T-helper 1 cell treated with Interleukin-12 subunit alpha and Interleukin-12 subunit beta and Interleukin-4 antibody, amounts not matched to agents 30 ng/mL and 1 ng/mL, for 36 hours (primary cell): Measurements from ENCODE around the gene NUDT16L1. TPM values are rescaled to one million over a fixed set of nuclear protein-coding genes. Genes with fewer than 3 reads are reported as not detected.
"Not testable (repeated sequence)": the region's sequence is repeated elsewhere in the genome, so short reads cannot be mapped to it uniquely, and the experiment has no call there.

ENCODE experiments used
- intact Hi-C: fragments of 100-400 bp; cut with micrococcal nuclease; formaldehyde crosslinking; loops from one replicate; pipeline ENCODE4 v1.15.1; 2024
- total RNA-seq: library from RNA; stranded (reverse); gene quantifications from 2 replicates; pipeline ENCODE4 v1.2.3, GENCODE V29; 2022

The NUDT16L1 gene
- total RNA-seq, 1 donor from 2014 or later: 45.3 TPM

DNA sequence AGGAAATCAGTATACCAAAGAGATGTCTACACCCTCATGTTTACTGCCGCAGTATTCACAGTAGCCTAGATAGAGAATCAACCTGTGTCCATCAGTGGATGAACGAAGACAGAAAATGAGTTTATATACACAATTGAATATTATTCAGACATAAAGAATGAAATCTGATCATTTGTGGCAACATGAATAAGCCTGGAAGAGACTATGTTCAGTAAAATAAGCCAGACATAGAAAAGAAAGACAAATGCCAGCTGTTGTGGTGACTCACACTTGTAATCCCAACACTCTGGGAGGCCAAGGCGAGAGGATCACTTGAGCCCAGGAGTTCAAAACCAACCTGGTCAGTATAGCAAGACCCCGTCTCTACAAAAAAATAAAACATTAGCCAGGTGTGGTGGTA, 16.1 kb downstream of the NUDT16L1 start:
- intact Hi-C loops: no loop called here

GRCh38 chr16:4713663-4714501, 20.5 kb downstream of the NUDT16L1 start:
- intact Hi-C loops: no loop called here

- intact Hi-C loops: no loop called here
Observed at GRCh38 chr16:4714996-4715395, 21.6 kb downstream of the NUDT16L1 start.

GRCh38 chr16:4718466-4718865, 25.1 kb downstream of the NUDT16L1 start:
- intact Hi-C loops: no loop called here

DNA sequence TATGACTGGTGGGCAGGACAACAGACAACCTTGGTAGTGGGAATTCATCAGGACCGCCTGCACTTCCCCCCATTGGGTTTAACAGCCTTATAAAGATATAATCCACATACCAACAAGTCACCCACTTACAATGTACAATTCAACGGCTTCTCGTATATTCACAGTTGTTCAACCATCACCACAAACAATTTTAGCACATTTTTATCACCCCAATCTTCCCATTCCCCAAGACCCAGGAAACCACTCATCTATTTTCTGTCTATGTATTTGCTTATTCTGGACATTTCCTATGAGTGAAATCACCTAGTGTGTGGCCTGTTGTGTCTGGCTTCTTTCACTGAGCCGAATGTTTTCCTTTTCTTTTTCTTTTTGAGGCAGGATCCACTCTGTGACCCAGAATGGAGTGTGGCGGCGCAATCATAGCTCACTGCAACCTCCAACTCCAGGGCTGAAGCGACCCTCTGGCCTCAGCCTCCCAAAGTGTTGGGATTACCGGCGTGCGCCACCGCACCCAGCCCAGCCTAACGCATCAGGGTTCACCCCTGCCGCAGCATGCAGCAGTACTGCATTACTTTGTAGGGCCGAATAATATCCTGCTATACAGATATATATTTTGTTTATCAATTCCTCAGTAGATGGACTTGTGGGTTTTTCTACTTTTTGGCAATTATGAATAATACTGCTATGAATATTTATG, 29.9 kb downstream of the NUDT16L1 start:
- intact Hi-C loops: no loop called here

DNA sequence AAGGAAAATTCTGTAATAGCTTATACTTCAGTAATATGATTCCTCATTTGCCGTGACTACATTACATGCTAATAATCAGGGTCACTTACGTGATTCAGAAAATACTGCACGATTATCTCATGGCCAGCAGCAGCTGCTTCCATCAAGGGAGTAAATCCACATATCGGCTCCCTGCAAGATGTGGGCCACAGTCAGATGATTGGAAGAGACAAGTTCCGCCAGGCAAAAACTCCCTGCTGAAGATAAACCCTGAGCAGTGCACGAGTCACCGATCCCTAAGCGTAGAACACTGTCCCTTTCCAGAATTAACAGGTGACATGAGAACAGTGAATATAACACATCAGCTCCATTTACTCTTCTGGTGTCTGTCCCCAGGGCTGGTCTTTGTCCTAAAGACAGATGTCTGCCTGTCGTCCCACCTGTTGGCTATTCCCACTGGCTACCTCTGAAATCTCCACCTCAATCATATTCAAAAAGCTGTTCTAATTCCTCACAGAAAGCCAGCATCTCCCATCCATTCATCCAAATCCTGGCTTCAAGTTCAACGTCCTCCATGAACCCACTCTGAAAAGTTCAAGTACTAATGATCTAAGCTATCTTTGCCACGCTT, 31.4 kb downstream of the NUDT16L1 start:
- intact Hi-C loops: no loop called here

DNA sequence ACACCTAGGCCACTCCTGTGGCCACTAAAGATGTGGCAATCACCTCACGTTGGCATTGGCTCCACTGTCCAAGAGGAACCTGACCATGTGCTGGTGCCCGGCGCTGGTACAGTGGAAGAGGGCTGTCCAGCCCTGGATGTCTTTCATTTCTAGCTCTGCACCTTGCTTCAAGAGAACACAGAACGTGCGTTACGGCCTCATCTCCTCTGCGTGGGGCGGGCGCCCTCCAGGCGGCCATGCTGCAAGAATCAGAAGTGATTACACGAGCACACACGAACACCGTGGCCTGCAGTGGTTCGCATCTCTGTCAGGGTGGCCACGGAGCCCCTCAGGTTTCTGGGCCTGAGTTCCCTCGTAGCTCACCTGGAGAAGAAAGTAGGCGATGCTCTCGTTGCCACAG, 33.3 kb downstream of the NUDT16L1 start:
- intact Hi-C loops: no loop called here

DNA sequence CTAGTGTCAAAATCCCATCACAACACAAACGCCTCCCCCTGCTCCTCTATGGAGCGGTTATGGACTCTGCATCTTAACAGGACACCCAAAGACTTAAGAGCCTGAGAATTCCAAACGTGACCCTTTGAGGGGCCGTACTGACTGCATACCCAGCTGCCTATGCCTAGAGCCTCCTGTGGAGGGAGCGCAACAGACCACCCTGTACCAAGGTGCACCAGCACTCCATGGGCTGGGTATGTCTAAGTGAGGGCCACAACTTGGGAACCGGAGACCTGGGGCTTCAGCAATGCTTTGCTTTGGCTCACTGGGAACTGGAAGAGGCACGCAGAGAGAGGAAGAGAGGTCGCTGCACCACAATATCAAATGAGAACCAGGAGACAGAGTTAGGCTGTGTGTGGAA, 35.3 kb downstream of the NUDT16L1 start:
- intact Hi-C loops: no loop called here

DNA sequence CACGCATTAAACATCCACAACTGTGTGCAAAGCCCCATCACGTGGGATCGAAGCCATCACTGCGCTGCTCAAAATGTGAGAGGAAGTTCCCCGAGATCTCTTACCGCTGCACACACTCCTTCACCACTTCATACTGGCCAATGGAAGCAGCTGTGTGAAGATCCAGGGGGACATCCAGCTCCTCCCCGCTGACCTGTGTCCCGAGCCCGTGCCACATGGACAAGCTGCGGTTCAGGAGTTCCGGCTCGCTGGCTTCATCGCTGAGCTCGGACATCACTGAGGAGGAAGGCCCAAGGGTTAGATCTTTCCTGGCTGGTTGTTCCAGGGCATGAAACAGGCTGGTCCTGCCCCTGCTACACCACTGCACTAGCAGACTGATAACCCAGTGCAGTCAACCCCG, 36.5 kb downstream of the NUDT16L1 start:
- intact Hi-C loops: loop anchor here (5.0 kb wide), 2 partner anchors 342 to 378 kb away; partner anchors contain the start of genes ALG1 and PAM16

DNA sequence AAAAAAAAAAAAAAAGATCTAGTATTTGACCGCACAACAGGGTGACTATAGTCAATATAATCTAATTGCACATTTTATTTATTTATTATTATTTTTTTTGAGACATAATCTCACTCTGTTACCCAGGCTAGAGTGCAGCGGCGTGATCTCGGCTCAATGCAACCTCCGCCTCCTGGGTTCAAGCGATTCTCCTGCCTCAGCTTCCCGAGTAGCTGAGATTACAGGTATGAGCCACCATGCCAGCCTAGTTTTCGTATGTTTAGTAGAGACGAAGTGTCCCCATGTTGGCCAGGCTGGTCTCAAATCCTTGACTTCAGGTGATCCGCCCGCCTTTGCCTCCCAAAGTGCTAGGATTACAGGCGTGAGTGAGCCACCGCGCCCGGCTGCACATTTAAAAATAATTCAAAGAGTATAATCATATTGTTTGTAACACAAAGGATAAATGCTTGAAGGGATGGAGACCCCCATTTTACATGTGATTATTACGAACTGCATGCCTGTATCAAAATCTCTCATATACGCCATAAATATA, 39.9 kb downstream of the NUDT16L1 start:
- intact Hi-C loops: loop anchor here (5.0 kb wide), 2 partner anchors 339 to 381 kb away; partner anchors contain the start of genes ALG1 and PAM16

GRCh38 chr16:4733747-4734062, 40.3 kb downstream of the NUDT16L1 start:
- intact Hi-C loops: loop anchor here (1.0 to 5.0 kb wide), 12 partner anchors 34 to 381 kb away; partner anchors contain the start of genes ALG1, GLYR1, HMOX2 and MGRN1

GRCh38 chr16:4734063-4734729, 40.8 kb downstream of the NUDT16L1 start, which contains the start of the genes ANKS3 and DNAAF8:
Gene ANKS3 (minus strand): TSS chr16:4734271. CDS start chr16:4730149, 4,122 bp downstream.
Gene DNAAF8 (plus strand): TSS chr16:4734537. CDS start chr16:4736515, 1,978 bp downstream.
- intact Hi-C loops: loop anchor here (1.0 to 5.0 kb wide), 12 partner anchors 33 to 382 kb away; partner anchors contain the start of genes ALG1, GLYR1, HMOX2 and MGRN1

DNA sequence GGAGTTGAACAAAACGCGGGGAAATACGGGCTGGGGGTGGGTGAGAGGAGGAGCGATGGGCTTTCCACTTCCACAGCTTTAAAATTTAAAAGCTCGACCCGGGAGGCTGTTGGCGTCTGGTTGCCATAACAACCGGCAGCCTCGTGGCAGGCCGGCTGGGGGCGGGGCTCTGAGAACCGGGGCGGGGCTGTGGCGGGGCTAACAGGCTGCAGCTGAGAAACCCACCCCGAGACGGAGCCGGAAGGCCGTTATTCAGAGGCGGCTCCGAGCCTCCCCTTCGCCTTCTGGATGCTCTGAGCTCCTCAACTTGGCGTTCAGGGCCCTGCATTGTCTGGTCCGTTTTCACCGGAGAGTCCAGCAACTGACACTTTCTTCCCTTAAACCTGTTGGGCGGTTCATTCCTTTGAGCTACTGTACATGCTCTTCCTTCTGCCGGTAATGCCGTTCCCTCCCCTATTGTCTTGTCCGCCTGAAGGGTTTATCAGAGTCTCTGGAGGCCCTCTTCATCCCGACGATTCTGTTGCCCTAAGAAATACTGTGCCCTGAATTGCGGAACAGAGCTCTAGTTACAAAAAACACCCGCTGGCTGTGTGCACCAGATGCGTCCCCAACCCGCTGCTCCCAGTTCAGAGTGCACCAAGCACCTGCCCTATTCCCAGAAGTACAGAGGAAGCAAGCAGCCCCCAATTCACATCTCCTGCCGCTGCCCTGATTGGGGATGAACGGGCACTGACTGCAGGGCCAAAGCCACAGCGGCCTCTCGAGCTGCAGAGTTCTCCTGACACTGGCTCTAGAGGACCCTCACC, 41.6 kb downstream of the NUDT16L1 start:
- intact Hi-C loops: loop anchor here (1.0 to 5.0 kb wide), 12 partner anchors 32 to 383 kb away; partner anchors contain the start of genes ALG1, GLYR1, HMOX2 and MGRN1

- intact Hi-C loops: no loop called here
Observed at GRCh38 chr16:4736546-4736945, 43.2 kb downstream of the NUDT16L1 start.

DNA sequence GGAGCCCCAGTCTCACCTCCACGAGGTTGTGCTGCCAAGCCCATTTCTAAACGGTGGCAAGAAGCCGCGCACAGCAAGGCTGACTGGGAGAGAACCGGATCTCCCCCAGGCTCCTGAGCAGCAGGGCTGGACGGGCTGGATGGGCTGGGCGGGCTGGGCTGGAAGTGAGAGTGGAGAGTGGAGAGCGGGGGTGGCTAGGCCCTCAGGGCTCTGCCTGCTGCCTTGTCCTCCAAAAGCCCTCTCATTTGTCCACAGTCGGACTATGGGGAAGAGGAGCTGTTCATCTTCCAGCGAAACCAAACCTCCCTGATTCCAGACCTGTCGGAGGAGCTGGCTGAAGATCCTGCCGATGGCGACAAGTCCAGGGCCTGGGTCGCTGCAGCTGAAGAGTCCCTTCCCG, 44.2 kb downstream of the NUDT16L1 start:
- intact Hi-C loops: no loop called here

DNA sequence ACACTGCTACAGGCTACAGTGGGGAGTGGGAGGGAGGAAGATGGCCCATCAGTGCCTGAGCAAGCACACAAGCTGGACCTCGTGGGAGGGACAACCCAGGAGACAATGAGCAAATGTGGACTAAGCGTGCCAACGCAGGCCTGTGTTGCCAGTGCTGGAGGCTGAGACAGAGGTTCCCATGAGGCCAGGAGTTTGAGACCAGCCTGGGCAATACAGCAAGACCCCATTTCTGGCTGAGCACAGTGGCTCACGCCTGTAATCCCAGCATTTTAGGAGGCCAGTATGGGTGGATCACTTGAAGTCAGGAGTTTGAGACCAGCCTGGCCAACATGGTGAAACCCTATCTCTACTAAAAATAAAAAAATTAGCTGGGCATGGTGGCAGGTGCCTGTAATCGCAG, 45.0 kb downstream of the NUDT16L1 start:
- intact Hi-C loops: not testable (repeated sequence)

DNA sequence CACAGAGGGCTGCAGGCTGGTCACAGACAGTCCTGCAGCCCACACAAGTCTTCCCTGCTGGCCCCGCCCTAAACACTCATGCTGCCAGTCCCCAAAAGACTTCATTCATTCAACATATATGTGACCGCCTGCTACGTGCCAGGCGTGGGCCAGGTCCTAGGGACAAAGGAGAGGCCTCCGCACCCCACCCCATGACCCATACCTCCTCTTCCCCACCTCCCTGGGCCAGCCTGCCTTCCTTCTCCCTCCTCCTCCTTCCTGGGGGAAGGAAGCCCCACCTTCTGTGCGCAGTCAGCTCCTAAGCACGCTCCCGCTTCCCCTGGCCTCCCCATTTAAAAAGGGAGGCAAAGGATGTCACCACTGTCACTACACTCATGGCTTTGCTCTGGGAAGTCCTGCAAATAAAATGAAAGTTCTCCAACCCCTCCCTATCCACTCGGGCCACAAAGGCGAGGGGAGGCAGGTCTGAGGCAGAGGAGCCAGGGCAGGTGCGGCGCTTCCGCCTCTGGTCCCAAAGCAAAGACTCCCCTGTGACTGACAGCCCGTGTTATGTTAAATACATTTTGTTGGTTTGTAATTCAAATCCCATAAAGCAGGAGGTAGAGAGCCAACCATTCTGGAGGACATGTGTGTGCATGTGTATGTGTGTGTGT, 50.0 kb downstream of the NUDT16L1 start:
- intact Hi-C loops: no loop called here

- intact Hi-C loops: no loop called here
Observed at GRCh38 chr16:4744555-4745273, 51.4 kb downstream of the NUDT16L1 start.

GRCh38 chr16:4745274-4745569, 51.9 kb downstream of the NUDT16L1 start:
- intact Hi-C loops: no loop called here
